ENCODE measurements around the gene IGFBP6.
A peak's percentile ranks its signal among the peaks of the same experiment; 100 is the strongest.

The IGFBP6 gene

GRCh38 chr12:53096089-53096741 is 1.3 kb upstream of the IGFBP6 start:
- no peak overlapping the region for H3K27ac ChIP-seq (ENCODE audit: low read depth, low read length)

DNA sequence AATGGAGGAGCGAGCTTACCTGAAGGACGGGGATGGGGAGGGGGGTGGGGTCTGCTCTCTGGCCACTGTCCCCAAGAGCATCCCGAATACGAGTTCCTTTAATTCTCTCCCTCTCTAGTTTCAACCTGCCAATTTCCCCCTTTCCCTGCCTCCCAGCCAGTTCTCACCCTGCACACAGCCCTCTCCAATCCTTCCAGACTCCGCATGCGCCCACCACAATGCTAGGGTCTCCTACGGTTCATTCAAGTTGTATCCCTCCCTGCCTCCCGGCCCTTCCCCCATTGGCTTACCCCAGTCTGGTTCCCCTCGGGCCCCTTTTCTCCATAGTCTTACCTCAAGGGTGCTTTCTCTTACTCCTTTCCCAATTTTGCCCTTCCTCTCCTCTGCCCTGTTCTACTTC is 708 bp upstream of the IGFBP6 start:
- no peaks in the 10 kb centered on the region for H4K20me1 ChIP-seq (ENCODE audit: control insufficient read depth, insufficient read depth, low read depth, low read length)
- H3K9me2 ChIP-seq (replicated peaks; ENCODE audit: control insufficient read depth, low read length), result no peaks in the 10 kb centered on the region
- peaks cover 27% of the 10 kb centered on the region for H3K4me1 ChIP-seq (ENCODE audit: control insufficient read depth, low read length)
- H3F3A ChIP-seq (ENCODE audit: control insufficient read depth, insufficient read depth), result peaks cover 9% of the 10 kb centered on the region
- TF ChIP-seq, protein P1, sequence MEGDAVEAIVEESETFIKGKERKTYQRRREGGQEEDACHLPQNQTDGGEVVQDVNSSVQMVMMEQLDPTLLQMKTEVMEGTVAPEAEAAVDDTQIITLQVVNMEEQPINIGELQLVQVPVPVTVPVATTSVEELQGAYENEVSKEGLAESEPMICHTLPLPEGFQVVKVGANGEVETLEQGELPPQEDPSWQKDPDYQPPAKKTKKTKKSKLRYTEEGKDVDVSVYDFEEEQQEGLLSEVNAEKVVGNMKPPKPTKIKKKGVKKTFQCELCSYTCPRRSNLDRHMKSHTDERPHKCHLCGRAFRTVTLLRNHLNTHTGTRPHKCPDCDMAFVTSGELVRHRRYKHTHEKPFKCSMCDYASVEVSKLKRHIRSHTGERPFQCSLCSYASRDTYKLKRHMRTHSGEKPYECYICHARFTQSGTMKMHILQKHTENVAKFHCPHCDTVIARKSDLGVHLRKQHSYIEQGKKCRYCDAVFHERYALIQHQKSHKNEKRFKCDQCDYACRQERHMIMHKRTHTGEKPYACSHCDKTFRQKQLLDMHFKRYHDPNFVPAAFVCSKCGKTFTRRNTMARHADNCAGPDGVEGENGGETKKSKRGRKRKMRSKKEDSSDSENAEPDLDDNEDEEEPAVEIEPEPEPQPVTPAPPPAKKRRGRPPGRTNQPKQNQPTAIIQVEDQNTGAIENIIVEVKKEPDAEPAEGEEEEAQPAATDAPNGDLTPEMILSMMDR (IDR thresholded peaks at IDR 0.05; ENCODE audit: low read depth, low read length, poor library complexity, severe bottlenecking), result no peak
- TF ChIP-seq EZH2phosphoT487 (IDR thresholded peaks at IDR 0.05; ENCODE audit: borderline replicate concordance, low read length), result no peak
- peak overlapping the region; percentile 74 for H3K4me3 ChIP-seq (ENCODE audit: low read length)
- peaks cover 27% of the 10 kb centered on the region for H3K27me3 ChIP-seq (ENCODE audit: control insufficient read depth, low read length)
- H3K9me3 ChIP-seq (ENCODE audit: control insufficient read depth, insufficient read depth, low read length), result no peaks in the 10 kb centered on the region
- H3K4me2 ChIP-seq (ENCODE audit: low read length), result peak overlapping the region; percentile 90
- H3K36me3 ChIP-seq (ENCODE audit: control insufficient read depth, low read length), result no peaks in the 10 kb centered on the region
- H3K79me2 ChIP-seq (ENCODE audit: control insufficient read depth, low read length), result no peaks in the 10 kb centered on the region
- no peak overlapping the region for H3K27ac ChIP-seq (ENCODE audit: low read depth, low read length)

More at GRCh38 chr12:53096089-53096741, 1.3 kb upstream of the IGFBP6 start:
- Histone ChIP-seq H3F3A (ENCODE audit: control insufficient read depth, insufficient read depth) (peaks cover 9% of the 10 kb centered on the region), H3K4me2 (ENCODE audit: low read length) (no peak overlapping the region), H3K36me3 (ENCODE audit: control insufficient read depth, low read length) (no peaks in the 10 kb centered on the region), H3K9me3 (ENCODE audit: control insufficient read depth, insufficient read depth, low read length) (no peaks in the 10 kb centered on the region), H3K4me3 (ENCODE audit: low read length) (no peak overlapping the region), H4K20me1 (ENCODE audit: control insufficient read depth, insufficient read depth, low read depth, low read length) (no peaks in the 10 kb centered on the region), H3K9me2 (replicated peaks; ENCODE audit: control insufficient read depth, low read length) (no peaks in the 10 kb centered on the region), H3K4me1 (ENCODE audit: control insufficient read depth, low read length) (peaks cover 27% of the 10 kb centered on the region), H3K27me3 (ENCODE audit: control insufficient read depth, low read length) (peaks cover 27% of the 10 kb centered on the region), H3K79me2 (ENCODE audit: control insufficient read depth, low read length) (no peaks in the 10 kb centered on the region)
- TF ChIP-seq EZH2phosphoT487 (IDR thresholded peaks at IDR 0.05; ENCODE audit: borderline replicate concordance, low read length), result no peak
- TF ChIP-seq, protein P1 (IDR thresholded peaks at IDR 0.05; ENCODE audit: low read depth, low read length, poor library complexity, severe bottlenecking), result no peak

DNA sequence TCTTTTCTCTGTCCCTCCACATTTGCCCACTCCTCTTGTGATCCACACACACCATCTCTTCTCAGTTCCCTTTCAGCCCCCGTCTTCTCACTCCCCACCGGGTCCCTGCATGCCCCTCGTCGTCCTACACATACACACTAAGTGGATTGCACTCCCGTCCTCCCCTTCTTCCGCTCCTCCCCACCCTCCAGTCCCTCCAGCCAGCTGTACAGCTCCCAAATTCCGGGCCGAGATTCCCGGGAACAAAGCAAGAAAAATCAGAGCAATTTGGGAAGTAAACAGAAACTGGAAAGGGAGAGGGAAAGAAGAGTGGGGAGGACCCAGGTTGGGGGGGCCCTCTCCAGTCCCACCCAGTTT is 282 bp upstream of the IGFBP6 start:
- Histone ChIP-seq H4K20me1 (ENCODE audit: control insufficient read depth, insufficient read depth, low read depth, low read length) (no peaks in the 10 kb centered on the region), H3K4me2 (ENCODE audit: low read length) (peak overlapping the region; percentile 90), H3K9me2 (replicated peaks; ENCODE audit: control insufficient read depth, low read length) (no peaks in the 10 kb centered on the region), H3K27ac (ENCODE audit: low read depth, low read length) (no peak overlapping the region), H3K36me3 (ENCODE audit: control insufficient read depth, low read length) (no peaks in the 10 kb centered on the region), H3K4me1 (ENCODE audit: control insufficient read depth, low read length) (peaks cover 31% of the 10 kb centered on the region), H3K4me3 (ENCODE audit: low read length) (peak overlapping the region; percentile 74), H3K27me3 (ENCODE audit: control insufficient read depth, low read length) (peaks cover 27% of the 10 kb centered on the region), H3K79me2 (ENCODE audit: control insufficient read depth, low read length) (no peaks in the 10 kb centered on the region), H3K9me3 (ENCODE audit: control insufficient read depth, insufficient read depth, low read length) (no peaks in the 10 kb centered on the region), H3F3A (ENCODE audit: control insufficient read depth, insufficient read depth) (peaks cover 9% of the 10 kb centered on the region)
- TF ChIP-seq EZH2phosphoT487 (IDR thresholded peaks at IDR 0.05; ENCODE audit: borderline replicate concordance, low read length), result no peak
- TF ChIP-seq, protein P1 (IDR thresholded peaks at IDR 0.05; ENCODE audit: low read depth, low read length, poor library complexity, severe bottlenecking), result no peak
